SK-N-SH treated with all-trans-retinoic acid at 6 μM for 48 hours (cell line): ENCODE results near the gene PIP4K2B.

Experiments
- RARB ChIP-seq: fragments of 250-450 bp; sonication (Bioruptor Pico); IDR thresholded peaks from 2 replicates; pipeline ENCODE4 v1.8.0; 2021; ENCODE audit warnings: mild to moderate bottlenecking, moderate library complexity
- ZFP3 ChIP-seq: fragments of 250-450 bp; sonication (Bioruptor Pico); IDR thresholded peaks from 2 replicates; pipeline ENCODE4 v1.5.0; 2020; ENCODE audit warnings: mild to moderate bottlenecking, moderate library complexity

DNA sequence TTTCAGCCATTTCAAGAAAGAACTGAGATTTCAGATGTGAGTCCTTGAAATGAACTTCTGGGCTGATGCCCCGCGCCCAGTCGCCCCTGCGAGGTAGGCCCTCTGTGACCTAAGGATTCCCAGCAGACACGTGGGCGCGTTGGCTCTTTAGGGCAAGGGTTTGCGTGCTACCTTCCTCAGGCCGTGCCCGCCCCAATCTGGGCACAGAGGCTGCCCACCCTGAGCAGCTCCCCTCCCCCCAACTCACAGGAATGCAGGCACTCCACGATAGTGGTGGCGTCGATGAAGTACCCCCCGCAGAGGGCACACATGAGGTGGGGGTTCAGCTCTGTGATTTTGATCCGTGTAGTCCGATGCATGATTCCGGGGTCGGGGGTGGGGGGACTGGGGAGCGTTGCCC lies 59.3 kb downstream of the PIP4K2B start:
- TF ChIP-seq RARB (CRISPR knock-in tag) (no peak), ZFP3 (no peak)
